Fibroblast of lung (primary cell): ENCODE results near the gene CPS1. TPM values are rescaled to one million over a fixed set of nuclear protein-coding genes. Genes with fewer than 3 reads are reported as not detected.

Experiments
- DNase-seq, 2 donors: peaks; one replicate each; pipeline versions ENCODE4 v3.0.0 to v3.0.0-alpha.2; 2010; ENCODE audit warnings: low read depth in 2 of 2
- H2AFZ ChIP-seq: 2 replicates; pipeline ENCODE4 v1.5.1; 2012; ENCODE audit warnings: low read length, control low read depth, inconsistent platforms
- H3K27ac ChIP-seq: 2 replicates; pipeline ENCODE4 v1.5.1; 2011; ENCODE audit warnings: low read length, control low read depth; ENCODE audit not compliant: insufficient read depth
- H3K27me3 ChIP-seq: 2 replicates; pipeline ENCODE4 v1.5.1; 2011; ENCODE audit warnings: mild to moderate bottlenecking, low read length; ENCODE audit not compliant: control insufficient read depth, insufficient read depth
- H3K36me3 ChIP-seq: 2 replicates; pipeline ENCODE4 v1.5.1; 2011; ENCODE audit warnings: low read length; ENCODE audit not compliant: control insufficient read depth, insufficient read depth
- H3K4me1 ChIP-seq: 2 replicates; pipeline ENCODE4 v1.5.1; 2011; ENCODE audit warnings: low read length; ENCODE audit not compliant: control insufficient read depth, insufficient read depth; ENCODE audit errors: extremely low read depth
- H3K4me2 ChIP-seq: 2 replicates; pipeline ENCODE4 v1.5.1; 2011; ENCODE audit warnings: low read length, control low read depth; ENCODE audit not compliant: insufficient read depth; ENCODE audit errors: extremely low read depth
- H3K4me3 ChIP-seq, 4 experiments: fragments of 200-600 bp in 1 of 4; sonication (generic) in 1 of 4; replicated peaks in 1 of 4; 2 replicates each; pipeline ENCODE4 v1.5.1; 2011 to 2016; ENCODE audit warnings: low read length in 4 of 4, low read depth in 3 of 4, mild to moderate bottlenecking in 3 of 4, control low read depth in 2 of 4, inconsistent platforms in 1 of 4, mixed read lengths in 1 of 4; ENCODE audit not compliant: insufficient read depth in 1 of 4; ENCODE audit errors: control extremely low read depth in 1 of 4
- H3K79me2 ChIP-seq: 2 replicates; pipeline ENCODE4 v1.5.1; 2012; ENCODE audit warnings: mild to moderate bottlenecking, low read length, inconsistent platforms; ENCODE audit not compliant: control insufficient read depth, insufficient read depth
- H3K9ac ChIP-seq: 2 replicates; pipeline ENCODE4 v1.5.1; 2011; ENCODE audit warnings: mild to moderate bottlenecking, low read length, control low read depth; ENCODE audit not compliant: insufficient read depth
- H3K9me3 ChIP-seq: 2 replicates; pipeline ENCODE4 v1.5.1; 2012; ENCODE audit warnings: low read depth, low read length; ENCODE audit not compliant: control insufficient read depth, insufficient read depth
- H4K20me1 ChIP-seq: 2 replicates; pipeline ENCODE4 v1.5.1; 2011; ENCODE audit warnings: low read length; ENCODE audit not compliant: control insufficient read depth, insufficient read depth; ENCODE audit errors: extremely low read depth
- EZH2 ChIP-seq: IDR thresholded peaks from 2 replicates; pipeline ENCODE4 v1.5.1; 2012; ENCODE audit warnings: low read length, control low read depth, mild to moderate bottlenecking; ENCODE audit errors: missing control alignments
- polyA plus RNA-seq, 2 donors: library from polyadenylated mRNA; depleted of rRNA in 1 of 2; stranded (reverse) in 1 of 2; unstranded in 1 of 2; fragments of >200 nt; gene quantifications; 2 replicates each; pipeline ENCODE4 v1.2.1, GENCODE V29; 2011 to 2012; ENCODE audit warnings: missing spikeins in 1 of 2
- total RNA-seq: library from RNA; depleted of rRNA; stranded (reverse); fragments of >200 nt; gene quantifications from 2 replicates; pipeline ENCODE4 v1.2.1, GENCODE V29; 2014
- TF ChIP-seq, protein P1 (sequence below), 2 donors: IDR thresholded peaks in 1 of 2; conservative IDR thresholded peaks in 1 of 2; 1 replicate in 1 of 2; 2 replicates in 1 of 2; pipeline ENCODE4 v1.5.1; 2011 to 2012; ENCODE audit warnings: low read length in 2 of 2, control low read depth in 1 of 2, inconsistent platforms in 1 of 2, low read depth in 1 of 2, mild to moderate bottlenecking in 1 of 2

CPS1 gene
- total and polyA plus RNA-seq, 2 donors (not counting 1 experiment from before 2014, with no cell fraction given): 25.7 to 27.4 TPM

GRCh38 chr2:210539578-210540416, 16.6 kb upstream of the CPS1 start:
- H3K4me1 ChIP-seq: no peaks in the 10 kb centered on the region
- H3K4me3 ChIP-seq: no peak overlapping the region
- no peak overlapping the region for H3K27ac ChIP-seq
- H4K20me1 ChIP-seq: no peaks in the 10 kb centered on the region
- H3K27me3 ChIP-seq: no peaks in the 10 kb centered on the region
- no peak overlapping the region for H3K4me2 ChIP-seq
- no peak overlapping the region for H3K9ac ChIP-seq
- TF ChIP-seq, protein P1, sequence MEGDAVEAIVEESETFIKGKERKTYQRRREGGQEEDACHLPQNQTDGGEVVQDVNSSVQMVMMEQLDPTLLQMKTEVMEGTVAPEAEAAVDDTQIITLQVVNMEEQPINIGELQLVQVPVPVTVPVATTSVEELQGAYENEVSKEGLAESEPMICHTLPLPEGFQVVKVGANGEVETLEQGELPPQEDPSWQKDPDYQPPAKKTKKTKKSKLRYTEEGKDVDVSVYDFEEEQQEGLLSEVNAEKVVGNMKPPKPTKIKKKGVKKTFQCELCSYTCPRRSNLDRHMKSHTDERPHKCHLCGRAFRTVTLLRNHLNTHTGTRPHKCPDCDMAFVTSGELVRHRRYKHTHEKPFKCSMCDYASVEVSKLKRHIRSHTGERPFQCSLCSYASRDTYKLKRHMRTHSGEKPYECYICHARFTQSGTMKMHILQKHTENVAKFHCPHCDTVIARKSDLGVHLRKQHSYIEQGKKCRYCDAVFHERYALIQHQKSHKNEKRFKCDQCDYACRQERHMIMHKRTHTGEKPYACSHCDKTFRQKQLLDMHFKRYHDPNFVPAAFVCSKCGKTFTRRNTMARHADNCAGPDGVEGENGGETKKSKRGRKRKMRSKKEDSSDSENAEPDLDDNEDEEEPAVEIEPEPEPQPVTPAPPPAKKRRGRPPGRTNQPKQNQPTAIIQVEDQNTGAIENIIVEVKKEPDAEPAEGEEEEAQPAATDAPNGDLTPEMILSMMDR (conservative IDR thresholded peaks at IDR 0.05 in 1 of 2, IDR thresholded peaks at IDR 0.05 in 1 of 2; ENCODE audit: low read depth in 1 of 2, low read length in 2 of 2): no peak
- TF ChIP-seq EZH2: no peak
- H3K36me3 ChIP-seq: no peaks in the 10 kb centered on the region
- no peak for DNase-seq
- H2AFZ ChIP-seq: no peak overlapping the region
- no peaks in the 10 kb centered on the region for H3K9me3 ChIP-seq
- H3K79me2 ChIP-seq: no peaks in the 10 kb centered on the region

GRCh38 chr2:210540471-210540870, 15.9 kb upstream of the CPS1 start:
- Histone ChIP-seq H3K79me2 (no peaks in the 10 kb centered on the region), H3K27ac (no peak overlapping the region), H3K4me2 (no peak overlapping the region), H3K4me1 (no peaks in the 10 kb centered on the region), H3K36me3 (no peaks in the 10 kb centered on the region), H3K9me3 (no peaks in the 10 kb centered on the region), H2AFZ (no peak overlapping the region), H3K4me3 (no peak overlapping the region), H4K20me1 (no peaks in the 10 kb centered on the region), H3K9ac (no peak overlapping the region), H3K27me3 (no peaks in the 10 kb centered on the region)
- TF ChIP-seq, protein P1 (conservative IDR thresholded peaks at IDR 0.05 in 1 of 2, IDR thresholded peaks at IDR 0.05 in 1 of 2; ENCODE audit: low read depth in 1 of 2, low read length in 2 of 2): no peak
- no peak for TF ChIP-seq EZH2
- no peak for DNase-seq

- Histone ChIP-seq H3K4me2 (no peak overlapping the region), H3K79me2 (no peaks in the 10 kb centered on the region), H3K27ac (no peak overlapping the region), H4K20me1 (no peaks in the 10 kb centered on the region), H3K4me3 (no peak overlapping the region), H3K27me3 (no peaks in the 10 kb centered on the region), H3K36me3 (no peaks in the 10 kb centered on the region), H3K9me3 (no peaks in the 10 kb centered on the region), H2AFZ (no peak overlapping the region), H3K4me1 (no peaks in the 10 kb centered on the region), H3K9ac (no peak overlapping the region)
- DNase-seq: peak in 1 of 2 donors; percentile 24
- TF ChIP-seq, protein P1 (conservative IDR thresholded peaks at IDR 0.05 in 1 of 2, IDR thresholded peaks at IDR 0.05 in 1 of 2; ENCODE audit: low read depth in 1 of 2, low read length in 2 of 2): no peak
These were observed 15.5 kb upstream of the CPS1 start for GRCh38 chr2:210540900-210541289.
